Measurements from ENCODE around the gene UBE2O. TPM values are rescaled to one million over a fixed set of nuclear protein-coding genes. Genes with fewer than 3 reads are reported as not detected.
"Not testable (repeated sequence)": the region's sequence is repeated elsewhere in the genome, so short reads cannot be mapped to it uniquely, and the experiment has no call there.

UBE2O gene
- total and polyA plus RNA-seq, 4 donors, result 3.3 to 71.5 (median 9.2) TPM

- TF ChIP-seq MAX (IDR thresholded peaks at IDR 0.05), result no peak
Observed at GRCh38 chr17:76365256-76365903, 87.6 kb downstream of the UBE2O start (continued).

GRCh38 chr17:76363107-76363842, 89.7 kb downstream of the UBE2O start:
- Histone ChIP-seq H3K27ac (ENCODE audit: low read depth in 1 of 2, low read length in 2 of 2) (no peak overlapping the region), H3K9me3 (ENCODE audit: control insufficient read depth in 4 of 4, low read length in 3 of 4) (no peaks in the 10 kb centered on the region), H3K4me3 (ENCODE audit: low read depth in 1 of 3, low read length in 3 of 3) (no peak overlapping the region), H3K4me1 (ENCODE audit: control insufficient read depth in 4 of 4, insufficient read depth in 4 of 4, low read length in 3 of 4) (no peaks in the 10 kb centered on the region), H3K9ac (ENCODE audit: low read depth in 1 of 2, low read length in 2 of 2) (no peak overlapping the region), H3K36me3 (ENCODE audit: control insufficient read depth in 4 of 4, insufficient read depth in 3 of 4, low read depth in 1 of 4, low read length in 3 of 4) (no peaks in the 10 kb centered on the region), H3K27me3 (ENCODE audit: control insufficient read depth in 4 of 4, insufficient read depth in 4 of 4, low read length in 3 of 4) (no peaks in the 10 kb centered on the region)
- no peak for TF ChIP-seq NR2F2 (IDR thresholded peaks at IDR 0.05)
- 87% methylated on average over 11 of the region's 11 CpGs for WGBS
- DNase-seq (ENCODE audit: low spot score), result no peak

- no peaks in the 10 kb centered on the region for H3K36me3 ChIP-seq (ENCODE audit: control insufficient read depth in 4 of 4, insufficient read depth in 3 of 4, low read depth in 1 of 4, low read length in 3 of 4)
- H3K4me1 ChIP-seq (ENCODE audit: control insufficient read depth in 4 of 4, insufficient read depth in 4 of 4, low read length in 3 of 4), result no peaks in the 10 kb centered on the region
- H3K27me3 ChIP-seq (ENCODE audit: control insufficient read depth in 4 of 4, insufficient read depth in 4 of 4, low read length in 3 of 4), result no peaks in the 10 kb centered on the region
- WGBS, result 83% methylated on average over 2 of the region's 2 CpGs
- no peak for DNase-seq (ENCODE audit: low spot score)
- no peak for TF ChIP-seq ZBTB33 (IDR thresholded peaks at IDR 0.05)
- no peak for TF ChIP-seq HNF4G (IDR thresholded peaks at IDR 0.05)
- TF ChIP-seq EGR1 (IDR thresholded peaks at IDR 0.05; ENCODE audit: low read depth in 2 of 2), result no peak
- TF ChIP-seq RAD21 (IDR thresholded peaks at IDR 0.05), result no peak
- no peak for TF ChIP-seq HNF4A (conservative IDR thresholded peaks at IDR 0.05)
- TF ChIP-seq CTCF (IDR thresholded peaks at IDR 0.05; ENCODE audit: low read depth, low read length, missing input control), result no peak
- no peak for TF ChIP-seq FOXA2 (IDR thresholded peaks at IDR 0.05)
- TF ChIP-seq ATF3 (IDR thresholded peaks at IDR 0.05), result no peak
- no peak for TF ChIP-seq MAX (IDR thresholded peaks at IDR 0.05)
- TF ChIP-seq TAF1 (conservative IDR thresholded peaks at IDR 0.05), result no peak
- TF ChIP-seq REST (IDR thresholded peaks at IDR 0.05), result no peak
- TF ChIP-seq GABPA (IDR thresholded peaks at IDR 0.05 in 1 of 2, conservative IDR thresholded peaks at IDR 0.05 in 1 of 2), result no peak
- no peak for TF ChIP-seq FOXA1 (IDR thresholded peaks at IDR 0.05)
- TF ChIP-seq YY1 (IDR thresholded peaks at IDR 0.05), result no peak
- TF ChIP-seq NR2F2 (IDR thresholded peaks at IDR 0.05), result no peak
- no peak for TF ChIP-seq SP1 (IDR thresholded peaks at IDR 0.05)
- no peak for TF ChIP-seq JUND (IDR thresholded peaks at IDR 0.05)
- no peak for TF ChIP-seq RXRA (IDR thresholded peaks at IDR 0.05)
- no peak overlapping the region for H3K4me3 ChIP-seq (ENCODE audit: low read depth in 1 of 3, low read length in 3 of 3)
- no peak overlapping the region for H3K9ac ChIP-seq (ENCODE audit: low read depth in 1 of 2, low read length in 2 of 2)
- H3K27ac ChIP-seq (ENCODE audit: low read depth in 1 of 2, low read length in 2 of 2), result no peak overlapping the region
- no peaks in the 10 kb centered on the region for H3K9me3 ChIP-seq (ENCODE audit: control insufficient read depth in 4 of 4, low read length in 3 of 4)
Observed at GRCh38 chr17:76360461-76360860, 92.5 kb downstream of the UBE2O start.

- not testable (repeated sequence) for DNase-seq (ENCODE audit: low spot score); H3K4me1 ChIP-seq (ENCODE audit: control insufficient read depth in 4 of 4, insufficient read depth in 4 of 4, low read length in 3 of 4); H3K27ac ChIP-seq (ENCODE audit: low read depth in 1 of 2, low read length in 2 of 2); H3K9ac ChIP-seq (ENCODE audit: low read depth in 1 of 2, low read length in 2 of 2); H3K27me3 ChIP-seq (ENCODE audit: control insufficient read depth in 4 of 4, insufficient read depth in 4 of 4, low read length in 3 of 4); H3K9me3 ChIP-seq (ENCODE audit: control insufficient read depth in 4 of 4, low read length in 3 of 4); H3K4me3 ChIP-seq (ENCODE audit: low read depth in 1 of 3, low read length in 3 of 3); H3K36me3 ChIP-seq (ENCODE audit: control insufficient read depth in 4 of 4, insufficient read depth in 3 of 4, low read depth in 1 of 4, low read length in 3 of 4)
- WGBS, result 93% methylated on average over 6 of the region's 6 CpGs
Observed at GRCh38 chr17:76359776-76360175, 93.2 kb downstream of the UBE2O start.

Measured in liver (tissue), 9 donors.